HEK293 (cell line): ENCODE data around the gene NOL3.

Source experiments
- CTCF ChIA-PET: fragments of 350-600 bp; formaldehyde crosslinking; extraction: SDS; loops from one replicate; lab custom pipeline; 2021; ENCODE audit warnings: antibody characterized with exemption; lab: Yijun Ruan, JAX
- POLR2A ChIA-PET: fragments of 300-600 bp; formaldehyde crosslinking; extraction: SDS; loops from one replicate; lab custom pipeline; 2020; ENCODE audit warnings: antibody characterized with exemption, inconsistent platforms; lab: Yijun Ruan, JAX
- H3K27ac ChIP-seq: fragments of 200-500 bp; sonication (Bioruptor generic); 2 replicates; pipeline ENCODE4 v1.5.1; 2014; ENCODE audit warnings: low read depth, low read length, control low read depth, inconsistent platforms; ENCODE audit errors: extremely low read depth
- H3K36me3 ChIP-seq, 2 experiments: fragments of 200-500 bp in 1 of 2; sonication (Bioruptor generic) in 1 of 2; 1 replicate in 1 of 2; 2 replicates in 1 of 2; pipeline ENCODE4 v1.5.1; 2014 to 2017; ENCODE audit warnings: inconsistent platforms in 2 of 2, low read length in 2 of 2; ENCODE audit not compliant: control insufficient read depth in 2 of 2, insufficient read depth in 1 of 2
- H3K4me1 ChIP-seq: fragments of 200-500 bp; sonication (Bioruptor generic); 2 replicates; pipeline ENCODE4 v1.5.1; 2014; ENCODE audit warnings: mild to moderate bottlenecking, low read length, inconsistent platforms; ENCODE audit not compliant: control insufficient read depth, insufficient read depth
- H3K4me3 ChIP-seq: 2 replicates; pipeline ENCODE4 v1.5.1; 2011; ENCODE audit warnings: low read depth, mild to moderate bottlenecking, control low read depth, low read length, moderate library complexity
- H3K9me3 ChIP-seq: fragments of 200-500 bp; sonication (Bioruptor generic); 2 replicates; pipeline ENCODE4 v1.5.1; 2014; ENCODE audit warnings: low read depth, low read length, inconsistent platforms; ENCODE audit not compliant: control insufficient read depth, insufficient read depth
- ZNF112 ChIP-seq: fragments of 450-650 bp; formaldehyde crosslinking; IDR thresholded peaks from 2 replicates; pipeline ENCODE4 v1.5.0; 2017; ENCODE audit warnings: missing biosample characterization, missing genetic modification characterization
- ZNF121 ChIP-seq: fragments of 450-650 bp; formaldehyde crosslinking; IDR thresholded peaks from 2 replicates; pipeline ENCODE4 v1.5.1; 2016; ENCODE audit warnings: missing biosample characterization, missing genetic modification characterization
- ZNF140 ChIP-seq: fragments of 450-650 bp; formaldehyde crosslinking; IDR thresholded peaks from 2 replicates; pipeline ENCODE4 v1.5.1; 2016; ENCODE audit warnings: missing biosample characterization, missing genetic modification characterization
- ZNF146 ChIP-seq: fragments of 450-650 bp; formaldehyde crosslinking; IDR thresholded peaks from 2 replicates; pipeline ENCODE4 v1.5.1; 2016; ENCODE audit warnings: missing biosample characterization, missing genetic modification characterization
- ZNF169 ChIP-seq: fragments of 450-650 bp; formaldehyde crosslinking; IDR thresholded peaks from 2 replicates; pipeline ENCODE4 v1.5.1; 2016; ENCODE audit warnings: missing biosample characterization, missing genetic modification characterization
- ZNF292 ChIP-seq: fragments of 450-650 bp; formaldehyde crosslinking; IDR thresholded peaks from 2 replicates; pipeline ENCODE4 v1.5.1; 2016; ENCODE audit warnings: low read depth, missing biosample characterization, missing genetic modification characterization, borderline replicate concordance
- ZNF561 ChIP-seq: fragments of 450-650 bp; IDR thresholded peaks from 2 replicates; pipeline ENCODE4 v1.5.1; 2018; ENCODE audit warnings: missing biosample characterization, missing genetic modification characterization, borderline replicate concordance
- ZNF624 ChIP-seq: fragments of 450-650 bp; formaldehyde crosslinking; IDR thresholded peaks from 2 replicates; pipeline ENCODE4 v1.5.1; 2017; ENCODE audit warnings: missing biosample characterization, missing genetic modification characterization
- ZNF654 ChIP-seq: fragments of 450-650 bp; formaldehyde crosslinking; IDR thresholded peaks from 2 replicates; pipeline ENCODE4 v1.5.1; 2016; ENCODE audit warnings: low read depth, missing biosample characterization, missing genetic modification characterization
- ZNF664 ChIP-seq: fragments of 450-650 bp; formaldehyde crosslinking; IDR thresholded peaks from 2 replicates; pipeline ENCODE4 v1.5.1; 2016; ENCODE audit warnings: missing biosample characterization, missing genetic modification characterization
- ZNF707 ChIP-seq: fragments of 450-650 bp; formaldehyde crosslinking; IDR thresholded peaks from 2 replicates; pipeline ENCODE4 v1.5.1; 2016; ENCODE audit warnings: missing biosample characterization, missing genetic modification characterization
- ZNF747 ChIP-seq: fragments of 450-650 bp; formaldehyde crosslinking; IDR thresholded peaks from 2 replicates; pipeline ENCODE4 v1.5.1; 2016; ENCODE audit warnings: missing biosample characterization, missing genetic modification characterization
- ZSCAN30 ChIP-seq: fragments of 450-650 bp; IDR thresholded peaks from 2 replicates; pipeline ENCODE4 v1.5.1; 2018; ENCODE audit warnings: missing biosample characterization, mild to moderate bottlenecking, missing genetic modification characterization, moderate library complexity
- TF ChIP-seq, protein P1 (sequence below): fragments of 450-650 bp; formaldehyde crosslinking; IDR thresholded peaks from 2 replicates; pipeline ENCODE4 v1.5.1; 2016; ENCODE audit warnings: missing biosample characterization, missing genetic modification characterization
- TF ChIP-seq, protein P2 (sequence below): fragments of 450-650 bp; formaldehyde crosslinking; optimal IDR thresholded peaks from 2 replicates; pipeline ENCODE3; 2016; ENCODE audit warnings: missing biosample characterization, mild to moderate bottlenecking, missing genetic modification characterization
- TF ChIP-seq, protein P3 (sequence below): fragments of 450-650 bp; formaldehyde crosslinking; IDR thresholded peaks from 2 replicates; pipeline ENCODE4 v1.5.1; 2016; ENCODE audit warnings: missing biosample characterization, missing genetic modification characterization
- TF ChIP-seq, protein P4 (sequence below): fragments of 450-650 bp; formaldehyde crosslinking; IDR thresholded peaks from 2 replicates; pipeline ENCODE4 v1.5.1; 2016; ENCODE audit warnings: missing biosample characterization, missing genetic modification characterization
- TF ChIP-seq, protein P5 (sequence below): fragments of 450-650 bp; IDR thresholded peaks from 2 replicates; pipeline ENCODE4 v1.5.1; 2018; ENCODE audit warnings: missing biosample characterization, missing genetic modification characterization
- TF ChIP-seq, protein P6 (sequence below): fragments of 450-650 bp; formaldehyde crosslinking; IDR thresholded peaks from 2 replicates; pipeline ENCODE4 v1.5.1; 2017; ENCODE audit warnings: missing biosample characterization, missing genetic modification characterization
- TF ChIP-seq, protein P7 (sequence below): sonication (generic); formaldehyde crosslinking; IDR thresholded peaks from 2 replicates; pipeline ENCODE4 v1.8.1; 2022; ENCODE audit warnings: mild to moderate bottlenecking, moderate library complexity, missing genetic modification reagents
- TF ChIP-seq, protein P8 (sequence below): fragments of 450-650 bp; formaldehyde crosslinking; IDR thresholded peaks from 2 replicates; pipeline ENCODE4; 2016; ENCODE audit warnings: missing biosample characterization, missing genetic modification characterization

NOL3 gene

DNA sequence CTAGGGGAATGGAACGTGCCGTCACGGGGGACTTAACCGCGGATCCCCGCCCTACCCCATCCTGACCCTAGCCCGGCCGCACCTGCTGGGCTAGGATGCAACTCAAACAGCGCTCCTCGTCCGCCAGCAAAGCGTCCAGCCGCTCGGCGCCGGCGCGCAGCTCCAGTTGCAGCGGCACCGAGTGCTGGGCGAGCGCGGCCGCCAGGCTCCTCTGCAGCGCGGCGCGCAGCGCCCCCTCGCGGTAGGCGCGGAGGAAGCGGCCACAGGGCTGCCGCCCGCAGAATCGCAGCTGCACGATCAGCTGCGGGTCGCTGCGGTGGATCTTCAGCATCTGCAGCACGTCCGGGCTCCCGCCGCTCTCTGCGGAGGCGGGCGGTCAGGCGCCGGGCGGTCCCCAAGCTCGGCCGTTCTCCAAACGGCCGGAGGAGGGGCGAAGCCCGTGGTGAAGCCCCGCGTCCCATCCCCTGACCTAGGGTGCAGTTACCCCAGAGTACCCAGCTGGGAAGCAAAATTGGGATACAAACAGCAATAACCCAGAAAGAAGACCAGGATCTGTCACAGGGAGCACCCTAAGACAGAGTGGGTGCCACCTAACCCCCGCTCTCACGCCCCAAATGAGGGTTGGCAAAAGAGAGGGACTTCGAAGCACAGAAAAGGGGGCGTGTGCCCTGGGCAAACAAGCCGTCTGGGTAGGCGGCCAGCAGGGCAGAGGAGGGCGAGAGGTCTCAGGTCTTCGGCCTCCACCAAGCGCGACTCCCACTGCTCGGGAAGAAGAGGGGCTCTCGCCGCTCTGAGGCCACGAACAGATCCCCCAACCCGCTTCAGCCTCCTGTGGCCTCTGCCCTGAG lies 14.8 kb upstream of the NOL3 start (continued):
- peak; percentile 15; the same call in 1 of the 2 replicates for TF ChIP-seq ZNF654 (tag by site-specific recombination)
- TF ChIP-seq ZNF664 (tag by site-specific recombination) = no peak
- TF ChIP-seq, protein P1, sequence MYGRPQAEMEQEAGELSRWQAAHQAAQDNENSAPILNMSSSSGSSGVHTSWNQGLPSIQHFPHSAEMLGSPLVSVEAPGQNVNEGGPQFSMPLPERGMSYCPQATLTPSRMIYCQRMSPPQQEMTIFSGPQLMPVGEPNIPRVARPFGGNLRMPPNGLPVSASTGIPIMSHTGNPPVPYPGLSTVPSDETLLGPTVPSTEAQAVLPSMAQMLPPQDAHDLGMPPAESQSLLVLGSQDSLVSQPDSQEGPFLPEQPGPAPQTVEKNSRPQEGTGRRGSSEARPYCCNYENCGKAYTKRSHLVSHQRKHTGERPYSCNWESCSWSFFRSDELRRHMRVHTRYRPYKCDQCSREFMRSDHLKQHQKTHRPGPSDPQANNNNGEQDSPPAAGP (tag by site-specific recombination) = no peak
- TF ChIP-seq, protein P2, sequence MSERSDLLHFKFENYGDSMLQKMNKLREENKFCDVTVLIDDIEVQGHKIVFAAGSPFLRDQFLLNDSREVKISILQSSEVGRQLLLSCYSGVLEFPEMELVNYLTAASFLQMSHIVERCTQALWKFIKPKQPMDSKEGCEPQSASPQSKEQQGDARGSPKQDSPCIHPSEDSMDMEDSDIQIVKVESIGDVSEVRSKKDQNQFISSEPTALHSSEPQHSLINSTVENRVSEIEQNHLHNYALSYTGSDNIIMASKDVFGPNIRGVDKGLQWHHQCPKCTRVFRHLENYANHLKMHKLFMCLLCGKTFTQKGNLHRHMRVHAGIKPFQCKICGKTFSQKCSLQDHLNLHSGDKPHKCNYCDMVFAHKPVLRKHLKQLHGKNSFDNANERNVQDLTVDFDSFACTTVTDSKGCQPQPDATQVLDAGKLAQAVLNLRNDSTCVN = peak; percentile 43
- TF ChIP-seq, protein P3, sequence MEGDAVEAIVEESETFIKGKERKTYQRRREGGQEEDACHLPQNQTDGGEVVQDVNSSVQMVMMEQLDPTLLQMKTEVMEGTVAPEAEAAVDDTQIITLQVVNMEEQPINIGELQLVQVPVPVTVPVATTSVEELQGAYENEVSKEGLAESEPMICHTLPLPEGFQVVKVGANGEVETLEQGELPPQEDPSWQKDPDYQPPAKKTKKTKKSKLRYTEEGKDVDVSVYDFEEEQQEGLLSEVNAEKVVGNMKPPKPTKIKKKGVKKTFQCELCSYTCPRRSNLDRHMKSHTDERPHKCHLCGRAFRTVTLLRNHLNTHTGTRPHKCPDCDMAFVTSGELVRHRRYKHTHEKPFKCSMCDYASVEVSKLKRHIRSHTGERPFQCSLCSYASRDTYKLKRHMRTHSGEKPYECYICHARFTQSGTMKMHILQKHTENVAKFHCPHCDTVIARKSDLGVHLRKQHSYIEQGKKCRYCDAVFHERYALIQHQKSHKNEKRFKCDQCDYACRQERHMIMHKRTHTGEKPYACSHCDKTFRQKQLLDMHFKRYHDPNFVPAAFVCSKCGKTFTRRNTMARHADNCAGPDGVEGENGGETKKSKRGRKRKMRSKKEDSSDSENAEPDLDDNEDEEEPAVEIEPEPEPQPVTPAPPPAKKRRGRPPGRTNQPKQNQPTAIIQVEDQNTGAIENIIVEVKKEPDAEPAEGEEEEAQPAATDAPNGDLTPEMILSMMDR (tag by site-specific recombination) = peak; percentile 67
- TF ChIP-seq, protein P4, sequence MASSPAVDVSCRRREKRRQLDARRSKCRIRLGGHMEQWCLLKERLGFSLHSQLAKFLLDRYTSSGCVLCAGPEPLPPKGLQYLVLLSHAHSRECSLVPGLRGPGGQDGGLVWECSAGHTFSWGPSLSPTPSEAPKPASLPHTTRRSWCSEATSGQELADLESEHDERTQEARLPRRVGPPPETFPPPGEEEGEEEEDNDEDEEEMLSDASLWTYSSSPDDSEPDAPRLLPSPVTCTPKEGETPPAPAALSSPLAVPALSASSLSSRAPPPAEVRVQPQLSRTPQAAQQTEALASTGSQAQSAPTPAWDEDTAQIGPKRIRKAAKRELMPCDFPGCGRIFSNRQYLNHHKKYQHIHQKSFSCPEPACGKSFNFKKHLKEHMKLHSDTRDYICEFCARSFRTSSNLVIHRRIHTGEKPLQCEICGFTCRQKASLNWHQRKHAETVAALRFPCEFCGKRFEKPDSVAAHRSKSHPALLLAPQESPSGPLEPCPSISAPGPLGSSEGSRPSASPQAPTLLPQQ = peak; percentile 26; the same call in 1 of the 2 replicates
- TF ChIP-seq, protein P5, sequence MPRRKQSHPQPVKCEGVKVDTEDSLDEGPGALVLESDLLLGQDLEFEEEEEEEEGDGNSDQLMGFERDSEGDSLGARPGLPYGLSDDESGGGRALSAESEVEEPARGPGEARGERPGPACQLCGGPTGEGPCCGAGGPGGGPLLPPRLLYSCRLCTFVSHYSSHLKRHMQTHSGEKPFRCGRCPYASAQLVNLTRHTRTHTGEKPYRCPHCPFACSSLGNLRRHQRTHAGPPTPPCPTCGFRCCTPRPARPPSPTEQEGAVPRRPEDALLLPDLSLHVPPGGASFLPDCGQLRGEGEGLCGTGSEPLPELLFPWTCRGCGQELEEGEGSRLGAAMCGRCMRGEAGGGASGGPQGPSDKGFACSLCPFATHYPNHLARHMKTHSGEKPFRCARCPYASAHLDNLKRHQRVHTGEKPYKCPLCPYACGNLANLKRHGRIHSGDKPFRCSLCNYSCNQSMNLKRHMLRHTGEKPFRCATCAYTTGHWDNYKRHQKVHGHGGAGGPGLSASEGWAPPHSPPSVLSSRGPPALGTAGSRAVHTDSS (tag by site-specific recombination) = no peak
- TF ChIP-seq ZNF624 (tag by site-specific recombination) = no peak

DNA sequence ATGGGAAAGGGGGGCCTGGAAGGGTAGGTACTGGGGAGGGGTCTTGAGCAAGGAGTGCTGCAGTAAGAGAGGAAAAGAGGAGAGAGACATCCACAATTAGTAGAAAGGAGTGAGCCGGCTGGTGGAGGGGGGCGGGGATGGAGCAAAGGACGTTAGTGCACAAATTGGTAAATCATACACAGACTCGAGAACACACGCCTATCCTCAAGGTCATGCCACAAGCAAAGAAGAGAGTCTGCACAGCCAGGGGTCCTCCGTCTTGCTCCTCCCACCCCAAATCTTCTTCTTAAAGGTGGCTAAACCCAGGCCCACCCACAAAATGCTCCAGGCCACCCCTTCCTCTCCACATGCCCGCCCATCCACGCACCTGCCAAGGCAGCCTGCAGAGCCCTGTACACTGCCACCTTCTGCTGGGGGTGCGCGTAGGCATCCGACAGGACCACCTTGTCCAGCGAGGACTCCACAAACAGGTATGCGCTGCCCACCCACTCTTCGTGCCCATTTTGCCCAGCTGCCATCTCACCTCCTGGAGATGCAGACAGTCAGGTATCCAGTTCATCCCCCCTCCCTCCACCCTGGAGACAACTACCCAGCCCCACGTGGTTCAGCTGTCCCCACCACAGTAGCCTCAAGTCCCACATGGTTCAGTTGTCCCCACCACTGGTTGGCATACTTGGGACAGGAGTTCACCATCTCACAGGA lies 14.0 kb upstream of the NOL3 start:
- ChIA-PET CTCF (interaction anchor here (0.5 to 7.4 kb wide), 21 partner anchors 11 to 261 kb away, joined by 3 to 155 read pairs (median 8); partner anchors contain the start of genes CES3 and PHAF1), POLR2A (interaction anchor here (1.3 to 2.0 kb wide), 2 partner anchors 14 to 143 kb away, joined by 4 to 5 read pairs; partner anchors contain the start of gene NOL3)
- H3K4me3 ChIP-seq = no peak overlapping the region
- H3K36me3 ChIP-seq = no peaks in the 10 kb centered on the region
- H3K27ac ChIP-seq = no peak overlapping the region
- 0 out of 2 replicates have a peak, but pooled peaks cover 2% of the 10 kb centered on the region for H3K4me1 ChIP-seq
- H3K9me3 ChIP-seq = no peaks in the 10 kb centered on the region
- TF ChIP-seq ZNF140 (tag by site-specific recombination) (no peak), ZNF112 (tag by site-specific recombination) (no peak), ZNF146 (tag by site-specific recombination) (no peak), ZNF169 (no peak), ZNF747 (no peak), ZNF121 (tag by site-specific recombination) (no peak), ZSCAN30 (tag by site-specific recombination) (no peak), ZNF561 (tag by site-specific recombination) (no peak), ZNF292 (tag by site-specific recombination) (no peak), ZNF707 (no peak)
- TF ChIP-seq, protein P6, sequence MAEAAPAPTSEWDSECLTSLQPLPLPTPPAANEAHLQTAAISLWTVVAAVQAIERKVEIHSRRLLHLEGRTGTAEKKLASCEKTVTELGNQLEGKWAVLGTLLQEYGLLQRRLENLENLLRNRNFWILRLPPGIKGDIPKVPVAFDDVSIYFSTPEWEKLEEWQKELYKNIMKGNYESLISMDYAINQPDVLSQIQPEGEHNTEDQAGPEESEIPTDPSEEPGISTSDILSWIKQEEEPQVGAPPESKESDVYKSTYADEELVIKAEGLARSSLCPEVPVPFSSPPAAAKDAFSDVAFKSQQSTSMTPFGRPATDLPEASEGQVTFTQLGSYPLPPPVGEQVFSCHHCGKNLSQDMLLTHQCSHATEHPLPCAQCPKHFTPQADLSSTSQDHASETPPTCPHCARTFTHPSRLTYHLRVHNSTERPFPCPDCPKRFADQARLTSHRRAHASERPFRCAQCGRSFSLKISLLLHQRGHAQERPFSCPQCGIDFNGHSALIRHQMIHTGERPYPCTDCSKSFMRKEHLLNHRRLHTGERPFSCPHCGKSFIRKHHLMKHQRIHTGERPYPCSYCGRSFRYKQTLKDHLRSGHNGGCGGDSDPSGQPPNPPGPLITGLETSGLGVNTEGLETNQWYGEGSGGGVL (tag by site-specific recombination) = no peak
- TF ChIP-seq, protein P7, sequence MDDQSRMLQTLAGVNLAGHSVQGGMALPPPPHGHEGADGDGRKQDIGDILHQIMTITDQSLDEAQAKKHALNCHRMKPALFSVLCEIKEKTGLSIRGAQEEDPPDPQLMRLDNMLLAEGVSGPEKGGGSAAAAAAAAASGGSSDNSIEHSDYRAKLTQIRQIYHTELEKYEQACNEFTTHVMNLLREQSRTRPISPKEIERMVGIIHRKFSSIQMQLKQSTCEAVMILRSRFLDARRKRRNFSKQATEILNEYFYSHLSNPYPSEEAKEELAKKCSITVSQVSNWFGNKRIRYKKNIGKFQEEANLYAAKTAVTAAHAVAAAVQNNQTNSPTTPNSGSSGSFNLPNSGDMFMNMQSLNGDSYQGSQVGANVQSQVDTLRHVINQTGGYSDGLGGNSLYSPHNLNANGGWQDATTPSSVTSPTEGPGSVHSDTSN (CRISPR knock-in tag) = no peak
- TF ChIP-seq, protein P8, sequence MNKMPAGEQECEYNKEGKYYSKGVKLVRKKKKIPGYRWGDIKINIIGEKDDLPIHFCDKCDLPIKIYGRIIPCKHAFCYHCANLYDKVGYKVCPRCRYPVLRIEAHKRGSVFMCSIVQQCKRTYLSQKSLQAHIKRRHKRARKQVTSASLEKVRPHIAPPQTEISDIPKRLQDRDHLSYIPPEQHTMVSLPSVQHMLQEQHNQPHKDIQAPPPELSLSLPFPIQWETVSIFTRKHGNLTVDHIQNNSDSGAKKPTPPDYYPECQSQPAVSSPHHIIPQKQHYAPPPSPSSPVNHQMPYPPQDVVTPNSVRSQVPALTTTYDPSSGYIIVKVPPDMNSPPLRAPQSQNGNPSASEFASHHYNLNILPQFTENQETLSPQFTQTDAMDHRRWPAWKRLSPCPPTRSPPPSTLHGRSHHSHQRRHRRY (tag by site-specific recombination) = no peak
